Measurements from ENCODE around the gene PRR23E.

DNA sequence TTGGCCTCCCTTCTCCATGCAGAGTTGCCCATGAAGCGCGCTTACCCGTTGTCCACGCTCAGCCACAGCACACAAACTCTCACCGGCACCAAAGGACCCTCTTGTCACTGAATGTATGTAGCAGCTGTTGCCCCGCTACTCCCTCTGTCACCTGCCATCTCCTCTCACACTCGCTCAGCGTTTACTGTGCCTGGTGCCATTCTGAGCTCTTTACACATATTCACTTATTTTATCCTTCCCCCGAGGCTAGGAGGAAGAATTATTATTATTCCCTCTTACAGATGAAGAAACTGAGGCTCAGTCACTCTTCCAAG is 41.7 kb upstream of the PRR23E start:
- TF ChIP-seq NFIC (IDR thresholded peaks at IDR 0.05; ENCODE audit: low read depth, low read length), result no peak
- TF ChIP-seq BCL11A (IDR thresholded peaks at IDR 0.05; ENCODE audit: low read depth, low read length), result no peak
- no peak for TF ChIP-seq POLR2A (IDR thresholded peaks at IDR 0.05; ENCODE audit: low read depth, low read length)
- no peak for TF ChIP-seq SP1 (IDR thresholded peaks at IDR 0.05; ENCODE audit: low read depth, low read length)
- no peak for TF ChIP-seq CBX5 (IDR thresholded peaks at IDR 0.05; ENCODE audit: low read depth)
- TF ChIP-seq CBX3 (IDR thresholded peaks at IDR 0.05; ENCODE audit: borderline replicate concordance, low read depth), result no peak
